T-helper 1 cell (primary cell): Measurements from ENCODE around the gene NSD1.
"Not testable (repeated sequence)": the region's sequence is repeated elsewhere in the genome, so short reads cannot be mapped to it uniquely, and the experiment has no call there.

Experiments used
- DNase-seq, 5 donors: peaks; one replicate each; pipeline ENCODE4 v3.0.0-alpha.2; 2012 to 2020

The NSD1 gene

GRCh38 chr5:177233802-177234201 lies 100.2 kb downstream of the NSD1 start:
- no peak for DNase-seq

GRCh38 chr5:177234841-177235240 lies 101.3 kb downstream of the NSD1 start:
- DNase-seq, result no peak

GRCh38 chr5:177241768-177242167 lies 108.2 kb downstream of the NSD1 start:
- no peak for DNase-seq

- no peak for DNase-seq
These were observed 108.7 kb downstream of the NSD1 start for GRCh38 chr5:177242304-177242703.

GRCh38 chr5:177249761-177250537 lies 116.4 kb downstream of the NSD1 start:
- no peak for DNase-seq

GRCh38 chr5:177253252-177253651 lies 119.7 kb downstream of the NSD1 start:
- no peak for DNase-seq

GRCh38 chr5:177256296-177256695 lies 122.7 kb downstream of the NSD1 start:
- DNase-seq, result no peak

GRCh38 chr5:177258711-177259110 lies 125.1 kb downstream of the NSD1 start:
- DNase-seq, result not testable (repeated sequence)

GRCh38 chr5:177260961-177261360 lies 127.4 kb downstream of the NSD1 start:
- no peak for DNase-seq

- DNase-seq, result no peak
These were observed 127.9 kb downstream of the NSD1 start for GRCh38 chr5:177261510-177261909.

GRCh38 chr5:177264178-177264577 lies 130.6 kb downstream of the NSD1 start:
- DNase-seq, result no peak

- no peak for DNase-seq
These were observed 131.8 kb downstream of the NSD1 start for GRCh38 chr5:177265395-177265794.

- no peak for DNase-seq
These were observed 135.8 kb downstream of the NSD1 start for GRCh38 chr5:177269232-177269895.

GRCh38 chr5:177269976-177270375 lies 136.4 kb downstream of the NSD1 start:
- DNase-seq, result no peak

- no peak for DNase-seq
These were observed 137.1 kb downstream of the NSD1 start for GRCh38 chr5:177270653-177271052.

- DNase-seq, result no peak
These were observed 137.5 kb downstream of the NSD1 start for GRCh38 chr5:177271113-177271512.

- DNase-seq, result no peak
These were observed 142.3 kb downstream of the NSD1 start for GRCh38 chr5:177275883-177276282.

- no peak for DNase-seq
These were observed 143.3 kb downstream of the NSD1 start for GRCh38 chr5:177276886-177277285.

- no peak for DNase-seq
These were observed 154.6 kb downstream of the NSD1 start for GRCh38 chr5:177288191-177288590.

GRCh38 chr5:177290816-177291596 lies 157.4 kb downstream of the NSD1 start:
- DNase-seq, result no peak

- DNase-seq, result no peak
These were observed 158.2 kb downstream of the NSD1 start for GRCh38 chr5:177291735-177292134.

GRCh38 chr5:177293819-177294581 lies 160.4 kb downstream of the NSD1 start:
- DNase-seq, result no peak

GRCh38 chr5:177294632-177295031 lies 161.1 kb downstream of the NSD1 start:
- no peak for DNase-seq
